Cardiac muscle cell (in vitro differentiated cells and primary cell): Measurements from ENCODE around the gene KIAA1549. TPM values are rescaled to one million over a fixed set of nuclear protein-coding genes. Genes with fewer than 3 reads are reported as not detected.
A peak's percentile ranks its signal among the peaks of the same experiment; 100 is the strongest.

Experiments
- DNase-seq, 2 donors: peaks; one replicate each; pipeline versions ENCODE4 v3.0.0 to v3.0.0-alpha.2; 2010 to 2017; ENCODE audit warnings: low read depth in 1 of 2, low spot score in 1 of 2
- H3K27ac ChIP-seq: fragments of 200-600 bp; sonication (generic); 2 replicates; pipeline ENCODE4 v1.5.1; 2016
- H3K27me3 ChIP-seq: fragments of 200-600 bp; sonication (generic); 2 replicates; pipeline ENCODE4 v1.6.0; 2016; ENCODE audit warnings: control low read depth
- H3K36me3 ChIP-seq: fragments of 200-600 bp; sonication (generic); 2 replicates; pipeline ENCODE4 v1.5.1; 2016; ENCODE audit warnings: control low read depth
- H3K4me1 ChIP-seq: fragments of 200-600 bp; sonication (generic); 2 replicates; pipeline ENCODE4 v1.8.1; 2017; ENCODE audit warnings: low read depth, mild to moderate bottlenecking, mixed run types
- H3K4me3 ChIP-seq: fragments of 200-600 bp; sonication (generic); 2 replicates; pipeline ENCODE4 v1.5.1; 2016; ENCODE audit warnings: mild to moderate bottlenecking
- H3K9me3 ChIP-seq: fragments of 200-600 bp; sonication (generic); 2 replicates; pipeline ENCODE4 v1.5.1; 2017; ENCODE audit warnings: low read depth, mild to moderate bottlenecking, control low read depth
- CTCF ChIP-seq: IDR thresholded peaks from 2 replicates; pipeline ENCODE4 v1.5.1; 2012; ENCODE audit warnings: low read depth, mild to moderate bottlenecking, low read length
- polyA plus RNA-seq: library from polyadenylated mRNA; unstranded; fragments of >200 nt; fragmentation: Nextera tagmentation; extraction: Ambion mirVana; gene quantifications from 2 replicates; pipeline ENCODE4 v1.2.1, GENCODE V29; 2016
- total RNA-seq: library from RNA; depleted of rRNA; stranded (reverse); fragments of >200 nt; gene quantifications from 2 replicates; pipeline ENCODE4 v1.2.3, GENCODE V29; 2016

The KIAA1549 gene
- total and polyA plus RNA-seq, 2 experiments from 2014 or later: 7.5 to 13.6 TPM

DNA sequence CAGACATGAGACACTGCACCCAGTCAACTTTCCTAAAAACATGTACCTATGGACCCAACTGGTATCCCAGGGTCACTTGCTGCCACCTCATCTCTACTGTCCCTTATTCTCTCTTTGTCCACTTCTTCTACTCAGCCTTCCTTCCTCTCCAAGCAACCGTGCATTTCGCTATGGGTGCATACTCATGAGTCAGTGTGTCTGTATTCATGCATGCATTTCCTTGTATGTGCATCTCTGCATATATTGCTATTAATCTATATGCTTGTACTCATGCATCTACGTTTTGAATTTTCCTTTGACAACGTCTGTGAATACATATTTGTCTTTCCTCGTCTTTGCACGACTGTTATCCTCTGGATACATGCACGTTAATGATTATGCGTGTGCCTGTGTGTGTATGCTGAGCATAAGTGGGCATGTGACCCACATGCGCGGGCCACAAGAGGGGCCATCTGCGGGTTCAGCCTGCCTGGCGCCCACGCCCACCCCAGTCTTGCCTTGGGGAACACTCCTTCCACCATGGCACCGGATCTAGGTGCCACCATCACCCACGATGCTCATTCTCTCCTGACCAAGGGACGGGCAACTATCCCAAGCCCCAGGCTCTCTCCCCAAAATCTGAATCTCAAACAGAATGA lies 23.3 kb downstream of the KIAA1549 start:
- no peak for TF ChIP-seq CTCF
- Histone ChIP-seq H3K4me3 (no peak overlapping the region), H3K9me3 (no peaks in the 10 kb centered on the region), H3K4me1 (no peaks in the 10 kb centered on the region), H3K27ac (no peak overlapping the region), H3K36me3 (no peaks in the 10 kb centered on the region), H3K27me3 (no peaks in the 10 kb centered on the region)
- no peak for DNase-seq

DNA sequence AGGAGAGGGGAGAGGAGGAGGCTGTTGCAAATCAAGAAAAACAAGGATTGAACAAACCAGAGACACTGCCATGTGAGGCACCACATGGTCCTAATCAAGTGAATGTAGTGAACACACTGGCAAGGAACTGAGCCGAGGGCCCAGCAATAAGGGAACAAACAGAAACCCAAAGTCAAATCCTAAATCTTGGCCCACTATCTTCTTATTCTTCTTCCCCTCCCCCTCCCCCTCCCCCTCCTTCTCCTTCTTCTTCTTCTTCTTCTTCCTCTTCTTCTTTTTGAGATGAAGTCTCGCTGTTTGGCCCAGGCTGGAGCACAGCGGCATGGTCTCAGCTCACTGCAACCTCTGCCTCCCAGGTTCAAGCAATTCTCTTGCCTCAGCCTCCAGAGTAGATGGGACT lies 24.0 kb downstream of the KIAA1549 start:
- TF ChIP-seq CTCF: no peak
- no peak for DNase-seq
- Histone ChIP-seq H3K36me3 (no peaks in the 10 kb centered on the region), H3K4me1 (no peaks in the 10 kb centered on the region), H3K4me3 (no peak overlapping the region), H3K9me3 (no peaks in the 10 kb centered on the region), H3K27me3 (no peaks in the 10 kb centered on the region), H3K27ac (no peak overlapping the region)

- no peaks in the 10 kb centered on the region for H3K36me3 ChIP-seq
- H3K27me3 ChIP-seq: no peaks in the 10 kb centered on the region
- H3K4me3 ChIP-seq: no peak overlapping the region
- H3K9me3 ChIP-seq: no peaks in the 10 kb centered on the region
- DNase-seq: no peak
- peak overlapping the region; percentile 39 for H3K27ac ChIP-seq
- TF ChIP-seq CTCF: no peak
- peaks cover 11% of the 10 kb centered on the region for H3K4me1 ChIP-seq
These were observed 26.4 kb downstream of the KIAA1549 start for GRCh38 chr7:138954545-138955475.

- Histone ChIP-seq H3K9me3 (no peaks in the 10 kb centered on the region), H3K27ac (no peak overlapping the region)
These were observed 28.4 kb downstream of the KIAA1549 start for GRCh38 chr7:138952791-138953190.

DNA sequence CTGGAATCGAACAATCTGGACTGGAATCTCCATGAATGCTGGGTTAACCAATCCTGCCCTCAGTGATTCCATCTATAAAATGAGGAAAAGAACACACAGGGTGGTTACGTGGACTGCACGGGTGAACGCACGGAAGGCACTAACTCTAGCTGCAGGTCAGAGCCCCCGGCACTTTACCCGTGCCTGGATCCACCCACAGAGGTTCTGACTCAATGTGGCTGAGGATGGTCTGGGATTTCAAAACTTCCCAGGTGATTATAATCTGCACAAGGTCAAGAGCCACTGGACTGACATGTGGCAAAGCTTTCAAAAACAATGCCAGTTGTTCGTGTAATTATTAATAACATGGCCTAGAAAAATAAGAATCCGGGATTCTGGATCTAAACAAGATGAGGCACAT lies 29.2 kb downstream of the KIAA1549 start:
- no peaks in the 10 kb centered on the region for H3K9me3 ChIP-seq
- DNase-seq: no peak
- H3K27me3 ChIP-seq: no peaks in the 10 kb centered on the region
- peaks cover 11% of the 10 kb centered on the region for H3K4me1 ChIP-seq
- no peaks in the 10 kb centered on the region for H3K36me3 ChIP-seq
- H3K27ac ChIP-seq: no peak overlapping the region
- TF ChIP-seq CTCF: no peak
- H3K4me3 ChIP-seq: no peak overlapping the region

More at GRCh38 chr7:138952791-138953190, 28.4 kb downstream of the KIAA1549 start:
- DNase-seq: no peak
- Histone ChIP-seq H3K27me3 (no peaks in the 10 kb centered on the region), H3K36me3 (no peaks in the 10 kb centered on the region), H3K4me1 (peaks cover 11% of the 10 kb centered on the region), H3K4me3 (no peak overlapping the region)
- no peak for TF ChIP-seq CTCF
